Gastrocnemius medialis (tissue), 4 donors: Measurements from ENCODE around the gene DAAM1. TPM values are rescaled to one million over a fixed set of nuclear protein-coding genes. Genes with fewer than 3 reads are reported as not detected.

Source experiments
- ATAC-seq, 2 donors: fragments of 150-250 bp; one replicate each; pipeline ENCODE4 v1.9.1; 2016
- DNase-seq, 2 donors: peaks; one replicate each; pipeline ENCODE4 v3.0.0-alpha.2; 2019
- H3K27ac ChIP-seq, 4 donors: fragments of 200-600 bp; sonication (generic); 1 replicate in 1 of 4; 2 replicates in 3 of 4; pipeline ENCODE4 v1.5.1; 2016 to 2018; ENCODE audit warnings: mild to moderate bottlenecking in 2 of 4, moderate library complexity in 1 of 4
- H3K27me3 ChIP-seq, 3 donors: fragments of 200-600 bp; sonication (generic) in 2 of 3; 1 replicate in 1 of 3; 2 replicates in 2 of 3; pipeline versions ENCODE4 v1.5.1 to v1.6.0; 2016 to 2019; ENCODE audit warnings: mild to moderate bottlenecking in 1 of 3, moderate library complexity in 1 of 3
- H3K36me3 ChIP-seq, 2 donors: fragments of 200-600 bp; sonication (generic) in 1 of 2; one replicate each; pipeline ENCODE4 v1.5.1; 2017 to 2018
- H3K4me1 ChIP-seq, 2 donors: fragments of 200-600 bp; sonication (generic) in 1 of 2; one replicate each; pipeline ENCODE4 v1.5.1; 2016 to 2017; ENCODE audit warnings: mild to moderate bottlenecking in 2 of 2
- H3K4me3 ChIP-seq, 4 donors: fragments of 200-600 bp; sonication (generic) in 3 of 4; 1 replicate in 1 of 4; 2 replicates in 3 of 4; pipeline ENCODE4 v1.5.1; 2016 to 2019; ENCODE audit warnings: mild to moderate bottlenecking in 2 of 4
- H3K9me3 ChIP-seq, 3 donors: fragments of 200-600 bp; sonication (generic) in 2 of 3; 1 replicate in 1 of 3; 2 replicates in 2 of 3; pipeline ENCODE4 v1.5.1; 2016 to 2019
- POLR2A ChIP-seq, 2 donors: fragments of 450-650 bp; IDR thresholded peaks; one replicate each; pipeline ENCODE4 v1.6.1; 2017; ENCODE audit warnings: antibody characterized with exemption in 2 of 2, mild to moderate bottlenecking in 2 of 2, moderate library complexity in 2 of 2
- in situ Hi-C, 4 donors: fragments of 200-750 bp; cut with MboI; loops; one replicate each; pipeline versions ENCODE4 v1.15.0 to v1.8.0; 2017; ENCODE audit warnings: low sequenced_read_pairs in 4 of 4
- intact Hi-C: fragments of 100-400 bp; cut with DNase I; formaldehyde crosslinking; loops from one replicate; pipeline ENCODE4 v1.15.1; 2023; ENCODE audit warnings: low total_unique reads
- total RNA-seq, 4 donors: library from RNA; depleted of rRNA; stranded (reverse); fragments of >200 nt; gene quantifications; one replicate each; pipeline versions ENCODE4 v1.1.0 to v1.2.3, GENCODE V29; 2016
- TF ChIP-seq, protein P1 (sequence below), 5 experiments: fragments of 450-650 bp in 3 of 5; fragments of 200-600 bp in 2 of 5; sonication (generic) in 2 of 5; IDR thresholded peaks in 4 of 5; conservative IDR thresholded peaks in 1 of 5; 1 replicate in 4 of 5; 2 replicates in 1 of 5; pipeline ENCODE4 v1.5.1; 2016 to 2019; ENCODE audit warnings: antibody characterized with exemption in 5 of 5, mild to moderate bottlenecking in 3 of 5, moderate library complexity in 3 of 5

Gene DAAM1
- total RNA-seq, 4 donors from 2014 or later, result 4.4 to 13.9 (median 6.4) TPM

DNA sequence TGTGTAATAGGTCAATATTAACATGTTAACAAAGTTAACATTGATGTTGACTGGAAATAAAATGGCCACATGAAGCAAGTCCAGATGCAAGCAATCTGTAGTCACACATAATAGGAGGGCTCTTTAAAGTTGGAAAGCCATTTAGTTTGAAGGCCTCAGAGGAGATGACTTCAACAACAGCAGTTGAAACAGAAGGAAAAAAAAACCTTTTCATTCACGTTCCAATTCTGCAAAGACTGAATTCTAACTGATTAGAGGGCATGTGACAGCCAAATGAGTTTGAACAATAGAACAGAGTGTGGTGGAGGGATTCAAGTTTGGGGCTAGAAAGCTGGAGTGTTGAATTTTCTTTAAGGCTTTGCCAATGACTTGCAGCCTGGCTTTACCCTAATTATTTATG is 41.5 kb upstream of the DAAM1 start:
- TF ChIP-seq, protein P1, sequence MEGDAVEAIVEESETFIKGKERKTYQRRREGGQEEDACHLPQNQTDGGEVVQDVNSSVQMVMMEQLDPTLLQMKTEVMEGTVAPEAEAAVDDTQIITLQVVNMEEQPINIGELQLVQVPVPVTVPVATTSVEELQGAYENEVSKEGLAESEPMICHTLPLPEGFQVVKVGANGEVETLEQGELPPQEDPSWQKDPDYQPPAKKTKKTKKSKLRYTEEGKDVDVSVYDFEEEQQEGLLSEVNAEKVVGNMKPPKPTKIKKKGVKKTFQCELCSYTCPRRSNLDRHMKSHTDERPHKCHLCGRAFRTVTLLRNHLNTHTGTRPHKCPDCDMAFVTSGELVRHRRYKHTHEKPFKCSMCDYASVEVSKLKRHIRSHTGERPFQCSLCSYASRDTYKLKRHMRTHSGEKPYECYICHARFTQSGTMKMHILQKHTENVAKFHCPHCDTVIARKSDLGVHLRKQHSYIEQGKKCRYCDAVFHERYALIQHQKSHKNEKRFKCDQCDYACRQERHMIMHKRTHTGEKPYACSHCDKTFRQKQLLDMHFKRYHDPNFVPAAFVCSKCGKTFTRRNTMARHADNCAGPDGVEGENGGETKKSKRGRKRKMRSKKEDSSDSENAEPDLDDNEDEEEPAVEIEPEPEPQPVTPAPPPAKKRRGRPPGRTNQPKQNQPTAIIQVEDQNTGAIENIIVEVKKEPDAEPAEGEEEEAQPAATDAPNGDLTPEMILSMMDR (IDR thresholded peaks at IDR 0.05 in 4 of 5, conservative IDR thresholded peaks at IDR 0.05 in 1 of 5), result no peak
- no peak for TF ChIP-seq POLR2A (IDR thresholded peaks at IDR 0.05)
- Histone ChIP-seq H3K4me1 (no peaks in the 10 kb centered on the region), H3K27me3 (no peaks in the 10 kb centered on the region), H3K9me3 (no peaks in the 10 kb centered on the region), H3K27ac (no peak overlapping the region), H3K4me3 (no peak overlapping the region), H3K36me3 (no peaks in the 10 kb centered on the region)
- intact Hi-C loops (no loop called here), in situ Hi-C loops (no loop called here)
- DNase-seq (no peak), ATAC-seq (no peak)

DNA sequence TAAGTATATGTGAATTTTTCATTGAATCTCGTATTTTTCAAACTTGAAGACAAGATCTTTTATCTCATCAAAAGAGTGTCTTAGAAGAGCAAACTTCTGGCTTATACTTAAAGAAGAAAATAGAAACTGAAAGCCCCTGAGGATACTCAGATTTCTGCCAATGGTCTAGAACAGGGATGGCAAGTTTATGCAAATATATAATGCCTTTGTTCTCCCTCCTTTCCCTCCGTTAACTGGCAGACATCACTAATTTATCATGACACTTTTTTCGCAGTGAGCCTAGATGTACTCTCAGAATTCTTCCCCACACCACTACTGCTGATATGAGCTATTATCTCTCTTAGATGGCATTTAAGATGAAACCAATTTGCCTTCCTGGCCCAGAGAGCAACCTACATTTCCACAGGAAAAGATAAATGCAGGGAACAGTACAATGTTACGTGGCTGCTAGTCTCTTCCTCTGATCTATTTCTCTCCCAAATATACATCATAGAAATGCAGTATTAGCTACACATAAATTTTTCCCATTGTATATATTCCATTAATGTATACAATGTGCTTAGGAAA is 40.0 kb upstream of the DAAM1 start:
- Histone ChIP-seq H3K27me3 (no peaks in the 10 kb centered on the region), H3K9me3 (no peaks in the 10 kb centered on the region), H3K4me1 (no peaks in the 10 kb centered on the region), H3K27ac (no peak overlapping the region), H3K36me3 (no peaks in the 10 kb centered on the region), H3K4me3 (no peak overlapping the region)
- in situ Hi-C loops (no loop called here), intact Hi-C loops (no loop called here)
- ATAC-seq, result no peak
- TF ChIP-seq POLR2A (IDR thresholded peaks at IDR 0.05), result no peak
- TF ChIP-seq, protein P1 (IDR thresholded peaks at IDR 0.05 in 4 of 5, conservative IDR thresholded peaks at IDR 0.05 in 1 of 5), result no peak
- no peak for DNase-seq

DNA sequence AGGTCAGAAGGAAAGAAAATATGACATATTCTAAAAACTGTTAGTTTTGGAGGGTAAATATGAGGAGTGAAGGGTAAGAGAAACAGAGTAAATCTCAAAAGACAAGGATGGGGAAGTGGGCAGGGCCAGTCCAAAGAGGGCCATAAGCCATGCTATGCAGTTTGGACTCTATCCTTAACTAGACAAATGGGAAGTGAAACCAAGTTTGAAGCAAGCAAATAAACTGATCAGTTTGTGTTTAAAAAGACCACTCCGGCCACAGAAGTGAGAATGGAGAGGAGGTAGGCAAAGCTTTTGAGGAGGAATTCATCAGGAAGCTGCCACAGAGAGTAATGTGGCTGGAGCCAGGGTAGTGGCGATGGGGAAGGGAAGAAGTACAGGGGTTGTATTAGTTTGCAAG is 37.5 kb upstream of the DAAM1 start:
- in situ Hi-C loops (no loop called here), intact Hi-C loops (no loop called here)
- DNase-seq (no peak), ATAC-seq (no peak)
- Histone ChIP-seq H3K9me3 (no peaks in the 10 kb centered on the region), H3K27ac (no peak overlapping the region), H3K36me3 (no peaks in the 10 kb centered on the region), H3K27me3 (no peaks in the 10 kb centered on the region), H3K4me3 (no peak overlapping the region), H3K4me1 (no peaks in the 10 kb centered on the region)
- TF ChIP-seq, protein P1 (IDR thresholded peaks at IDR 0.05 in 4 of 5, conservative IDR thresholded peaks at IDR 0.05 in 1 of 5), result no peak
- no peak for TF ChIP-seq POLR2A (IDR thresholded peaks at IDR 0.05)

DNA sequence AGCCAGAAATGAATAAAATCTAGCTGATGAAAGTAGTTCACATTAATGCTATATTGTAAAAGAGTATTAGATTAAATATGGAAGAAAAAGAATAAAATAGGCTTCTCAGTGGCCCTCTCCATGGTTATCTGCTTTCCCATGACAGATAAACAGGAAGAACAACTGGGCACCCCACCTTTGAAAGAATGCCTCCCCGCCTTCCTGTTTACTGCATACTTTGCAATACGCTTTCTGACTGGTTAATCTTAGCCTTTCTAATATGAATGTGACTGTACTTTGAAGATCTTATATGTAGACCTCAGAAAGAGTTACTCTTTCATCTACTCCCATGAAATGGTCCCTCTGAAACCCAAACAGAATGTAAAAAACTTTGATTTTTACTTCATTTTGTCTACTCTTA is 34.1 kb upstream of the DAAM1 start:
- no peak for ATAC-seq
- intact Hi-C loops (no loop called here), in situ Hi-C loops (no loop called here)
- no peak for DNase-seq
- TF ChIP-seq, protein P1 (IDR thresholded peaks at IDR 0.05 in 4 of 5, conservative IDR thresholded peaks at IDR 0.05 in 1 of 5), result no peak
- no peak for TF ChIP-seq POLR2A (IDR thresholded peaks at IDR 0.05)
- H3K27me3 ChIP-seq, result no peaks in the 10 kb centered on the region
- no peak overlapping the region for H3K27ac ChIP-seq
- no peaks in the 10 kb centered on the region for H3K9me3 ChIP-seq
- H3K4me3 ChIP-seq, result no peak overlapping the region
- H3K4me1 ChIP-seq, result no peaks in the 10 kb centered on the region
- no peaks in the 10 kb centered on the region for H3K36me3 ChIP-seq

DNA sequence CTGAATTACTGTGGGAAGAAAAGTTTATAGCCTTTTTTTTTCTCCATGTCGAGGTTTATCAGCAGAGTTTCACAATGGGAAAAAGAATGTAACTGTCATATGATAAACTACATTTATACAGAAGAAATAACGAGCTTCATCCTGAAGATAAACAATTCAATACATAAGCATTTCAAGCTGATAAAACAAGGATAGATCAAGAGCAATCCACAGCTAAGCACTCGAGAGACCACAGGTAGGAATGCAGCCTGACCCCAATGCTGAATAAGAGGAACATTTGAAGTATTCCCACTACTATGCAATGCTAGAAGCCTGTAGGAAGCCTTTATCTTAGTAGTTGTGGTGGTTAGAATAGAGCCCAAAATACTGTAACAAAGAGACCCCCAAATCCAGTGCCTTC is 32.6 kb upstream of the DAAM1 start:
- no peak for TF ChIP-seq POLR2A (IDR thresholded peaks at IDR 0.05)
- TF ChIP-seq, protein P1 (IDR thresholded peaks at IDR 0.05 in 4 of 5, conservative IDR thresholded peaks at IDR 0.05 in 1 of 5), result no peak
- no peak for ATAC-seq
- H3K36me3 ChIP-seq, result no peaks in the 10 kb centered on the region
- no peak overlapping the region for H3K27ac ChIP-seq
- DNase-seq, result no peak
- H3K27me3 ChIP-seq, result no peaks in the 10 kb centered on the region
- H3K4me3 ChIP-seq, result no peak overlapping the region
- H3K9me3 ChIP-seq, result no peaks in the 10 kb centered on the region
- no peaks in the 10 kb centered on the region for H3K4me1 ChIP-seq
- in situ Hi-C loops, result no loop called here
- intact Hi-C loops, result no loop called here
